AG04449 (cell line): ENCODE measurements around the gene MRPL21.

Experiments used
- CTCF ChIA-PET: fragments of 350-600 bp; formaldehyde crosslinking; extraction: SDS; loops from one replicate; lab custom pipeline; 2021; ENCODE audit warnings: antibody characterized with exemption; lab: Yijun Ruan, JAX
- POLR2A ChIA-PET: fragments of 400-600, 350-600 bp; formaldehyde crosslinking; extraction: SDS; loops from one replicate; lab custom pipeline; 2020; ENCODE audit warnings: antibody characterized with exemption, inconsistent platforms; lab: Yijun Ruan, JAX
- DNase-seq: peaks from one replicate; pipeline ENCODE4 v3.0.0-alpha.2; 2010; ENCODE audit warnings: low read depth, low spot score
- H3K4me3 ChIP-seq: 2 replicates; pipeline ENCODE4 v1.5.1; 2011; ENCODE audit warnings: low read depth, mild to moderate bottlenecking, control low read depth, low read length
- CTCF ChIP-seq: IDR thresholded peaks from one replicate; pipeline ENCODE4 v1.5.1; 2011; ENCODE audit warnings: mild to moderate bottlenecking, moderate library complexity, low read length, control low read depth, inconsistent platforms; ENCODE audit not compliant: insufficient read depth; ENCODE audit errors: missing control alignments

Gene MRPL21

GRCh38 chr11:68916439-68916838, 12.8 kb upstream of the MRPL21 start:
- ChIA-PET POLR2A (no interaction called here), CTCF (no interaction called here)
- DNase-seq = no peak
- no peak for TF ChIP-seq CTCF
- no peak overlapping the region for H3K4me3 ChIP-seq

- POLR2A ChIA-PET = no interaction called here
- TF ChIP-seq CTCF = no peak
- H3K4me3 ChIP-seq = no peak overlapping the region
- CTCF ChIA-PET = no interaction called here
- DNase-seq = no peak
Measured at GRCh38 chr11:68914761-68915160, 11.1 kb upstream of the MRPL21 start.

- POLR2A ChIA-PET = no interaction called here
- CTCF ChIA-PET = no interaction called here
- H3K4me3 ChIP-seq = no peak overlapping the region
Measured at GRCh38 chr11:68913188-68913587, 9.6 kb upstream of the MRPL21 start.

GRCh38 chr11:68912254-68912653, 8.6 kb upstream of the MRPL21 start:
- ChIA-PET CTCF (interaction anchor here (1.0 kb wide), 1 partner anchor 22 kb away, joined by 3 read pairs; no protein-coding TSS in a partner anchor), POLR2A (no interaction called here)
- DNase-seq = no peak
- no peak for TF ChIP-seq CTCF
- no peak overlapping the region for H3K4me3 ChIP-seq

More at GRCh38 chr11:68913188-68913587, 9.6 kb upstream of the MRPL21 start:
- TF ChIP-seq CTCF = no peak
- DNase-seq = no peak

GRCh38 chr11:68911731-68912130, 8.1 kb upstream of the MRPL21 start:
- ChIA-PET POLR2A (no interaction called here), CTCF (interaction anchor here (1.0 kb wide), 1 partner anchor 21 kb away, joined by 3 read pairs; no protein-coding TSS in a partner anchor)
- no peak for DNase-seq
- no peak for TF ChIP-seq CTCF
- no peak overlapping the region for H3K4me3 ChIP-seq

GRCh38 chr11:68910965-68911364, 7.3 kb upstream of the MRPL21 start:
- DNase-seq = no peak
- POLR2A ChIA-PET = no interaction called here
- H3K4me3 ChIP-seq = no peak overlapping the region
- CTCF ChIA-PET = no interaction called here
- no peak for TF ChIP-seq CTCF
